PC-3 (cell line): ENCODE results near the gene EFEMP1. TPM values are rescaled to one million over a fixed set of nuclear protein-coding genes. Genes with fewer than 3 reads are reported as not detected.

Experiments
- ATAC-seq: fragments of 200-7000 bp; cut with Tn5 transposase; 2 replicates; pipeline ENCODE4 v1.9.1; 2020; ENCODE audit warnings: mild to moderate bottlenecking, moderate library complexity
- BruUV-seq: library from RNA; stranded (reverse); fragments of 400-500 nt; replicated peaks from 2 replicates; lab custom pipeline; 2021; lab: Mats Ljungman, UMichigan
- CTCF ChIA-PET: fragments of 300-600 bp; sonication (Branson Sonifier 250); formaldehyde crosslinking; loops from one replicate; lab custom pipeline; 2022; ENCODE audit warnings: antibody characterized with exemption; lab: Charles Lee
- POLR2A ChIA-PET: fragments of 300-600 bp; sonication (Branson Sonifier 250); formaldehyde crosslinking; loops from one replicate; lab custom pipeline; 2022; ENCODE audit warnings: antibody characterized with exemption; ENCODE audit not compliant: unreplicated experiment; lab: Charles Lee
- DNase-seq: peaks from one replicate; pipeline ENCODE4 v3.0.0-alpha.2; 2015
- H2AFZ ChIP-seq: fragments of 300-600 bp; sonication (generic); 2 replicates; pipeline ENCODE4 v1.6.0; 2016; ENCODE audit warnings: antibody characterized with exemption, low read length
- H3F3A ChIP-seq: fragments of 300-600 bp; sonication (generic); one replicate; pipeline ENCODE4 v1.6.0; 2017; ENCODE audit warnings: antibody characterized with exemption, low read length, control low read depth, mild to moderate bottlenecking; ENCODE audit not compliant: unreplicated experiment
- H3K27ac ChIP-seq: fragments of 300-600 bp; sonication (generic); 2 replicates; pipeline ENCODE4 v1.5.1; 2016; ENCODE audit warnings: mild to moderate bottlenecking, low read length
- H3K27me3 ChIP-seq: fragments of 300-600 bp; sonication (generic); 2 replicates; pipeline ENCODE4 v1.6.1; 2016; ENCODE audit warnings: low read length, mixed read lengths
- H3K36me3 ChIP-seq: fragments of 300-600 bp; sonication (generic); 2 replicates; pipeline ENCODE4 v1.6.1; 2016; ENCODE audit warnings: low read depth, mixed run types, low read length, mixed read lengths
- H3K4me1 ChIP-seq: fragments of 300-600 bp; sonication (generic); 2 replicates; pipeline ENCODE4 v1.5.1; 2016; ENCODE audit warnings: low read length; ENCODE audit not compliant: insufficient read depth
- H3K4me2 ChIP-seq: fragments of 300-600 bp; sonication (generic); 2 replicates; pipeline ENCODE4 v1.6.0; 2016; ENCODE audit warnings: low read length
- H3K4me3 ChIP-seq: fragments of 300-600 bp; sonication (generic); 2 replicates; pipeline ENCODE4 v1.5.1; 2016; ENCODE audit warnings: mild to moderate bottlenecking, low read length, mixed read lengths
- H3K79me2 ChIP-seq: fragments of 300-600 bp; sonication (generic); 2 replicates; pipeline ENCODE4 v1.6.1; 2017; ENCODE audit warnings: low read length, mixed read lengths
- H3K9ac ChIP-seq: fragments of 300-600 bp; sonication (generic); 2 replicates; pipeline ENCODE4 v1.6.0; 2016; ENCODE audit warnings: mild to moderate bottlenecking, low read length
- H3K9me2 ChIP-seq: fragments of 300-600 bp; sonication (generic); replicated peaks from 2 replicates; pipeline ENCODE4 v1.6.1; 2016; ENCODE audit warnings: mixed run types, low read length, mixed read lengths
- H3K9me3 ChIP-seq: fragments of 300-600 bp; sonication (generic); 2 replicates; pipeline ENCODE4 v1.6.1; 2016; ENCODE audit warnings: low read length, mixed read lengths
- H4K20me1 ChIP-seq: fragments of 300-600 bp; sonication (generic); 2 replicates; pipeline ENCODE4 v1.6.1; 2016; ENCODE audit warnings: low read length, mixed read lengths
- CTCF ChIP-seq: fragments of 300-600 bp; sonication (generic); conservative IDR thresholded peaks from 2 replicates; pipeline ENCODE4 v1.5.1; 2017; ENCODE audit warnings: antibody characterized with exemption, low read depth, mild to moderate bottlenecking, low read length
- EZH2 ChIP-seq: fragments of 300-600 bp; sonication (generic); IDR thresholded peaks from one replicate; pipeline ENCODE4 v1.6.1; 2017; ENCODE audit warnings: antibody characterized with exemption, mild to moderate bottlenecking, low read length; ENCODE audit not compliant: unreplicated experiment
- EZH2phosphoT487 ChIP-seq: fragments of 300-600 bp; sonication (generic); IDR thresholded peaks from 2 replicates; pipeline ENCODE4 v1.6.1; 2018; ENCODE audit warnings: mild to moderate bottlenecking, antibody characterized with exemption, low read length, borderline replicate concordance
- intact Hi-C: fragments of 100-400 bp; cut with micrococcal nuclease; formaldehyde crosslinking; loops from 2 replicates; pipeline ENCODE4 v1.9.0; 2023
- total RNA-seq: library from RNA; depleted of rRNA; stranded (reverse); fragments of >200 nt; gene quantifications from 2 replicates; pipeline ENCODE4 v1.2.3, GENCODE V29; 2014

EFEMP1 gene
- total RNA-seq, 1 experiment from 2014 or later = 59.6 TPM

- Histone ChIP-seq H3F3A (no peaks in the 10 kb centered on the region), H3K4me2 (no peak overlapping the region), H3K9ac (no peak overlapping the region), H3K4me1 (peaks cover 20% of the 10 kb centered on the region), H3K9me2 (no peaks in the 10 kb centered on the region), H3K27me3 (no peaks in the 10 kb centered on the region), H3K79me2 (no peaks in the 10 kb centered on the region), H3K36me3 (no peaks in the 10 kb centered on the region), H2AFZ (no peak overlapping the region), H3K9me3 (no peaks in the 10 kb centered on the region), H4K20me1 (no peaks in the 10 kb centered on the region), H3K4me3 (no peak overlapping the region), H3K27ac (no peak overlapping the region)
- TF ChIP-seq EZH2 (no peak), CTCF (no peak), EZH2phosphoT487 (no peak)
- ChIA-PET POLR2A (no interaction called here), CTCF (no interaction called here)
- intact Hi-C loops = no loop called here
- no peak for ATAC-seq
- BruUV-seq = no TSS peak
- DNase-seq = no peak
Observed at GRCh38 chr2:55946793-55947192, 23.2 kb upstream of the EFEMP1 start.

GRCh38 chr2:55943466-55943865 is 19.9 kb upstream of the EFEMP1 start:
- intact Hi-C loops = no loop called here
- POLR2A ChIA-PET = no interaction called here
- Histone ChIP-seq H2AFZ (0 out of 2 replicates have a peak overlapping the region, but pooled peaks have one; percentile 14), H3K27ac (no peak overlapping the region), H3K4me2 (no peak overlapping the region), H3K9ac (no peak overlapping the region), H3K36me3 (no peaks in the 10 kb centered on the region), H3K79me2 (no peaks in the 10 kb centered on the region), H3F3A (no peaks in the 10 kb centered on the region), H3K9me2 (no peaks in the 10 kb centered on the region), H3K9me3 (no peaks in the 10 kb centered on the region), H3K4me3 (no peak overlapping the region), H3K27me3 (no peaks in the 10 kb centered on the region), H3K4me1 (peaks cover 20% of the 10 kb centered on the region), H4K20me1 (no peaks in the 10 kb centered on the region)
- BruUV-seq = no TSS peak
- DNase-seq (no peak), ATAC-seq (no peak)
- CTCF ChIA-PET = no interaction called here
- no peak for TF ChIP-seq EZH2
- no peak for TF ChIP-seq CTCF
- TF ChIP-seq EZH2phosphoT487 = no peak

DNA sequence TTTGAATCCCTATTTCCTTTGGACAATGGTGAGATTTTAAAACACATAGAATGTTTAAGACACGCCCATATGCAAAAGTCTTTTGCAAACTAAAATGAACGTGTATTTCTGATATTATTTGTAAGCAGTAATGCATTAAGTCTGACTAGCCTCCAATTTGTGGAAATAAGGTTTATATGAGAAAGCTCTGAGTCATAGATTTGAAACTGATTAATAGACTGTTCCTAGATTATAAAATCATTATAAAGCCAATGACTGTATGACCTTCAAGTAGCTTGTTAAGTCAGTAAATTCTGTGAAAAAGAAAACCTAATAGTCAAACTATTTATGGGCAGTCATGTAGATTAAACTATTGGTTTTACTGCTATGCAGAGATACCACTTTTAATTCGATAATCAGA is 12.8 kb upstream of the EFEMP1 start:
- H3K4me3 ChIP-seq = no peak overlapping the region
- DNase-seq (peak; percentile 50), ATAC-seq (no peak)
- H3K4me1 ChIP-seq = peaks cover 9% of the 10 kb centered on the region
- no peaks in the 10 kb centered on the region for H4K20me1 ChIP-seq
- CTCF ChIA-PET = no interaction called here
- H3F3A ChIP-seq = no peaks in the 10 kb centered on the region
- H3K4me2 ChIP-seq = no peak overlapping the region
- intact Hi-C loops = no loop called here
- H3K9me3 ChIP-seq = no peaks in the 10 kb centered on the region
- H3K9me2 ChIP-seq = no peaks in the 10 kb centered on the region
- BruUV-seq = no TSS peak
- H3K36me3 ChIP-seq = no peaks in the 10 kb centered on the region
- H3K9ac ChIP-seq = no peak overlapping the region
- no peak overlapping the region for H3K27ac ChIP-seq
- POLR2A ChIA-PET = no interaction called here
- no peak overlapping the region for H2AFZ ChIP-seq
- no peak for TF ChIP-seq CTCF
- TF ChIP-seq EZH2phosphoT487 = no peak
- TF ChIP-seq EZH2 = no peak
- H3K27me3 ChIP-seq = no peaks in the 10 kb centered on the region
- no peaks in the 10 kb centered on the region for H3K79me2 ChIP-seq
